Measurements from ENCODE around the gene MTHFD1L.
"Not testable (repeated sequence)": the region's sequence is repeated elsewhere in the genome, so short reads cannot be mapped to it uniquely, and the experiment has no call there.

DNA sequence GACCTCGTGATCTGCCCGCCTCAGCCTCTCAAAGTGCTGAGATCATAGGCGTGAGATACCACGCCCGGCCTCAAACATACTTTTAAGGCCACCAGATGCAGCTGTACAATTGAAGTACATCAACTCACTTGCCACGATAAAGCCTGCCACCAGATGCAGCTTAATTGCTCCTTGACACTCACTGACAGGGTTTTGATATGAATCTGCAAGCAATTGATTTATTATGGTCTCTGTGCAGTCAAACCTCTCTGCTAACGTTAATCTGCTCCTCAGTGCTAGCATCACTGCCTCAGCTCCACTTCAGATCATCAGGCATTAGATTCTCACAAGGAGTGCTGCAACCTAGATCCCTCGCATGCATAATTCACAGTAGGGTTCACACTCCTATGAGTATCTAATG lies 48.9 kb upstream of the MTHFD1L start:
- not testable (repeated sequence) for TF ChIP-seq ZFP3 (CRISPR knock-in tag; IDR thresholded peaks at IDR 0.05); ZNF70 (CRISPR knock-in tag; IDR thresholded peaks at IDR 0.05); ISL1 (CRISPR knock-in tag; IDR thresholded peaks at IDR 0.05); ARNTL (CRISPR knock-in tag; IDR thresholded peaks at IDR 0.05; ENCODE audit: borderline replicate concordance, low read depth); PATZ1 (CRISPR knock-in tag; IDR thresholded peaks at IDR 0.05; ENCODE audit: borderline replicate concordance)
- TF ChIP-seq, protein P1, sequence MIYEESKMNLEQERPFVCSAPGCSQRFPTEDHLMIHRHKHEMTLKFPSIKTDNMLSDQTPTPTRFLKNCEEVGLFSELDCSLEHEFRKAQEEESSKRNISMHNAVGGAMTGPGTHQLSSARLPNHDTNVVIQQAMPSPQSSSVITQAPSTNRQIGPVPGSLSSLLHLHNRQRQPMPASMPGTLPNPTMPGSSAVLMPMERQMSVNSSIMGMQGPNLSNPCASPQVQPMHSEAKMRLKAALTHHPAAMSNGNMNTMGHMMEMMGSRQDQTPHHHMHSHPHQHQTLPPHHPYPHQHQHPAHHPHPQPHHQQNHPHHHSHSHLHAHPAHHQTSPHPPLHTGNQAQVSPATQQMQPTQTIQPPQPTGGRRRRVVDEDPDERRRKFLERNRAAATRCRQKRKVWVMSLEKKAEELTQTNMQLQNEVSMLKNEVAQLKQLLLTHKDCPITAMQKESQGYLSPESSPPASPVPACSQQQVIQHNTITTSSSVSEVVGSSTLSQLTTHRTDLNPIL (CRISPR knock-in tag; IDR thresholded peaks at IDR 0.05; ENCODE audit: low read depth): not testable (repeated sequence)

Measured in SK-N-SH treated with all-trans-retinoic acid at 6 μM for 48 hours (cell line).